ENCODE measurements around the gene CAMTA1.

Gene CAMTA1

GRCh38 chr1:7813677-7814373, 1028.6 kb downstream of the CAMTA1 start:
- no peak for DNase-seq (ENCODE audit: low read depth in 3 of 3, low spot score in 1 of 3)

All from stimulated activated CD4-positive, alpha-beta T cell treated with anti-CD3 and anti-CD28 coated beads, TNF-alpha, amount 100 ng/mL, for 1 hour (primary cell).